ENCODE measurements around the gene GRM7.

- TF ChIP-seq CTCF (IDR thresholded peaks at IDR 0.05) (no peak), POLR2A (IDR thresholded peaks at IDR 0.05) (no peak)
Measured at GRCh38 chr3:7692866-7693265, 832.0 kb downstream of the GRM7 start.
